Activated T-cell treated with anti-CD3 and anti-CD28 coated beads, Interleukin-2, amount 50 U/mL, for 4 hours (primary cell): Measurements from ENCODE around the gene ELF1. TPM values are rescaled to one million over a fixed set of nuclear protein-coding genes. Genes with fewer than 3 reads are reported as not detected.
A peak's percentile ranks its signal among the peaks of the same experiment; 100 is the strongest.

Source experiments
- ATAC-seq, 2 donors: fragments of 200-7000 bp; cut with Tn5 transposase; one replicate each; pipeline ENCODE4 v1.10.0; 2021
- DNase-seq: peaks from one replicate; pipeline ENCODE4 v3.0.0-alpha.2; 2020
- H3K27me3 Mint-ChIP-seq: one replicate; pipeline ENCODE4 v1.8.0; 2021; ENCODE audit warnings: low read depth, mixed read lengths
- H3K36me3 Mint-ChIP-seq: one replicate; pipeline ENCODE4 v1.8.0; 2022; ENCODE audit warnings: mixed read lengths; ENCODE audit not compliant: insufficient read depth
- H3K4me1 Mint-ChIP-seq: one replicate; pipeline ENCODE4 v1.8.0; 2021; ENCODE audit warnings: low read depth, mixed read lengths
- H3K4me3 Mint-ChIP-seq: one replicate; pipeline ENCODE4 v1.8.0; 2021; ENCODE audit warnings: mild to moderate bottlenecking, moderate library complexity, mixed read lengths
- H3K9me3 Mint-ChIP-seq: one replicate; pipeline ENCODE4 v1.8.0; 2021; ENCODE audit warnings: mixed read lengths
- total RNA-seq, 3 donors: library from RNA; stranded (reverse); gene quantifications; one replicate each; pipeline ENCODE4 v1.2.1, GENCODE V29; 2021

The ELF1 gene
- total RNA-seq = 10 to 100 TPM; 49.0 to 56.6 (median 55.9) TPM

- H3K4me3 Mint-ChIP-seq = peak within 1 kb of the TSS; percentile 94
- peaks cover 5% of the 10 kb centered on the region for H3K36me3 Mint-ChIP-seq
- peaks cover 41% of the 10 kb centered on the region for H3K4me1 Mint-ChIP-seq
- H3K27me3 Mint-ChIP-seq = no peaks in the 10 kb centered on the region
- DNase-seq (peak; percentile 38), ATAC-seq (peak; percentile 86 to 91)
- no peaks in the 10 kb centered on the region for H3K9me3 Mint-ChIP-seq
These were observed at the start of gene ELF1 for GRCh38 chr13:41019011-41019487. ELF1 (minus strand) TSS chr13:41019316; CDS start chr13:40982054, 37,262 bp downstream.

DNA sequence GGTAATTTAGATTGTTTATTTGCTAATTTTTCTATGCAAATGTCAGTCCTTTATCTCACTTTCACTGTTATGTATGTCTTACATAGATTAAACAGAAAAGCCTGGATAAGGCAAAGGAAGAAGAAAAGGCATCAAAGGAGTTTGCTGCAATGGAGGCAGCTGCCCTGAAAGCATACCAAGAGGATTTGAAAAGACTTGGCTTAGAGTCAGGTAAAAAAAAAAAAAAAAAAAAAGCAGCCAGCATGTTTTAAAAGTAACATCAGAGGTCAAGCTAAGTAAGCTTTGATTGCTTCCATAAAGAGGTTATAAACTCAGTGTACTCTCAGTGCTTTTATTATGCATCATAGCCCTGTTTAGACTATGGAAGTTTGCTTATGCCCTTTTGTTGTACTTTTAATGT is 46.0 kb upstream of the ELF1 start:
- Mint-ChIP-seq H3K4me1 (peaks cover 23% of the 10 kb centered on the region), H3K36me3 (peaks cover 22% of the 10 kb centered on the region), H3K27me3 (peaks cover 2% of the 10 kb centered on the region), H3K9me3 (no peaks in the 10 kb centered on the region), H3K4me3 (no peak overlapping the region)
- DNase-seq (no peak), ATAC-seq (no peak)

GRCh38 chr13:41064493-41064892 is 45.4 kb upstream of the ELF1 start:
- Mint-ChIP-seq H3K4me3 (no peak overlapping the region), H3K36me3 (peaks cover 20% of the 10 kb centered on the region), H3K4me1 (peaks cover 27% of the 10 kb centered on the region), H3K27me3 (peaks cover 2% of the 10 kb centered on the region), H3K9me3 (no peaks in the 10 kb centered on the region)
- ATAC-seq = no peak
- no peak for DNase-seq

DNA sequence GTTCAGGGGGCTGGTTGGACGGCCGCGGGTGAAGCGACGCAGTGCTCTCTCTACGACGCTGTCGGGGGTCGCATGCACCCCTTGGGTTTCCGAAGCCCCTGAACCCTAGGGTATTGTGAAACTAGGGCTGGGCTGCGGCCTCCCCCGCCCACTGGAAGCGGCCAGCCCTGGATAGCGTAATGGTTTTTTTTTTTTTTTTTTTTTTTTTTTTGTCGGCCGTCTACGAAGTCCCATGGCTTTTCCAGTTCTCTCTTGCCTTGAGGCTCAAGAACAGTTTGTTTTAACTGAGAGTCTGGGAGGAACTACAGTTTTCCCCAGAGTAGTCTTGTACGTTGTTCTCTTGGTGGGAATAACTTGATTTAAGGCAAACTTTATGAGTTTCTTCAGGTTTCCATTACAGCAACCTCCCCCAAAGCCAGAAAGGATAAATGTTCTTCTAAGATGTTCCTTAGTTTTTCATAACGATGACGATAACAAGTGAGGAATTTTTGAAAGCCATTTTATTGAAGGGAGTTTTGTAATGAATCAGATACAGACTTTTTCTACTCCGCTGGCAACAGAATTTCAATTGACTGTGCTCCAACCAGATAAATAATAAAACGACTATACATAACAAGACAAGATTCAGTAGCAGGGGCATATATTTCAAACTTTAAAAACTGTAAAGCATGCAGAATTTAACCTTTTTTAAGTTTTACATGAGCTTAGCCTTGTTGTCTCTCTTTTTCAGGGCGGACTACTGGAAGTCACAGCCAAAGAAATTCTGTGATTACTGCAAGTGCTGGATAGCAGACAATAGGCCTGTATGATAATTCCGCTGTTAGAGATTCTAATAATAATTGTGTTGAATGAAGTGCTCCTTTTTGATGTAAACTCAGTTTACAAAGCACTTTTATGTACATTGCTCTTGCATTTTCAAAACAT is 43.1 kb upstream of the ELF1 start:
- H3K4me3 Mint-ChIP-seq = peak overlapping the region; percentile 96
- no peak for DNase-seq
- peaks cover 46% of the 10 kb centered on the region for H3K4me1 Mint-ChIP-seq
- peaks cover 14% of the 10 kb centered on the region for H3K36me3 Mint-ChIP-seq
- ATAC-seq = no peak
- H3K27me3 Mint-ChIP-seq = peaks cover 2% of the 10 kb centered on the region
- H3K9me3 Mint-ChIP-seq = no peaks in the 10 kb centered on the region

GRCh38 chr13:41061075-41061913 is 42.2 kb upstream of the ELF1 start, which contains the start of gene WBP4:
WBP4 (plus strand) TSS chr13:41061509; CDS start chr13:41061674, 165 bp downstream.
- H3K4me1 Mint-ChIP-seq = peaks cover 51% of the 10 kb centered on the region
- peak; percentile 70 to 71 for ATAC-seq
- H3K27me3 Mint-ChIP-seq = peaks cover 2% of the 10 kb centered on the region
- no peaks in the 10 kb centered on the region for H3K9me3 Mint-ChIP-seq
- peaks cover 12% of the 10 kb centered on the region for H3K36me3 Mint-ChIP-seq
- DNase-seq = peak; percentile 84
- peak within 1 kb of the TSS; percentile 96 for H3K4me3 Mint-ChIP-seq

DNA sequence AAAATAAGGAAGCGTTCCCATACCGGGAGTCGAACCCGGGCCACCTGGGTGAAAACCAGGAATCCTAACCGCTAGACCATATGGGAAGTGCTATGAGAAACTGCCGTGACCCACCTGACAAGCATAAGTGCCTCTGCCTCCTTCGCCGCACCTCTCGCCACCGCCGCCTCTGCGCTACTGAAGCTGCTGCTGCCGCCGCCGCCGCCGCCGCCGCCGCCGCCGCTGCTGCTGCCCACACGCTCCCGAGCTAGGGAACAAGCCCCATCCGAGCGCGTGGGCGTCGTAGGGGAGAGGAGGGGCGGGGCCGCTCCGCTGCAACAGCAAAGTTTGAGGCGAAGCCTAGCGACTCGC is 41.6 kb upstream of the ELF1 start:
- Mint-ChIP-seq H3K4me1 (peaks cover 57% of the 10 kb centered on the region), H3K36me3 (peaks cover 10% of the 10 kb centered on the region), H3K27me3 (peaks cover 2% of the 10 kb centered on the region), H3K9me3 (no peaks in the 10 kb centered on the region), H3K4me3 (peak overlapping the region; percentile 96)
- DNase-seq = peak; percentile 89
- ATAC-seq = peak; percentile 61 to 70

- H3K36me3 Mint-ChIP-seq = peaks cover 6% of the 10 kb centered on the region
- no peaks in the 10 kb centered on the region for H3K9me3 Mint-ChIP-seq
- ATAC-seq = peak; percentile 36 to 39
- peaks cover 2% of the 10 kb centered on the region for H3K27me3 Mint-ChIP-seq
- H3K4me1 Mint-ChIP-seq = peaks cover 61% of the 10 kb centered on the region
- peak overlapping the region; percentile 96 for H3K4me3 Mint-ChIP-seq
- peak; percentile 66 for DNase-seq
These were observed 41.1 kb upstream of the ELF1 start for GRCh38 chr13:41060082-41060723.

GRCh38 chr13:41059456-41060081 is 40.5 kb upstream of the ELF1 start:
- peak overlapping the region; percentile 96 for H3K4me3 Mint-ChIP-seq
- peaks cover 66% of the 10 kb centered on the region for H3K4me1 Mint-ChIP-seq
- no peaks in the 10 kb centered on the region for H3K9me3 Mint-ChIP-seq
- peaks cover 6% of the 10 kb centered on the region for H3K36me3 Mint-ChIP-seq
- ATAC-seq (no peak), DNase-seq (no peak)
- H3K27me3 Mint-ChIP-seq = peaks cover 2% of the 10 kb centered on the region

- DNase-seq = no peak
- no peak for ATAC-seq
- Mint-ChIP-seq H3K36me3 (peaks cover 2% of the 10 kb centered on the region), H3K9me3 (no peaks in the 10 kb centered on the region), H3K4me3 (peak overlapping the region; percentile 96), H3K4me1 (peaks cover 71% of the 10 kb centered on the region), H3K27me3 (peaks cover 2% of the 10 kb centered on the region)
These were observed 39.4 kb upstream of the ELF1 start for GRCh38 chr13:41058295-41059070.

DNA sequence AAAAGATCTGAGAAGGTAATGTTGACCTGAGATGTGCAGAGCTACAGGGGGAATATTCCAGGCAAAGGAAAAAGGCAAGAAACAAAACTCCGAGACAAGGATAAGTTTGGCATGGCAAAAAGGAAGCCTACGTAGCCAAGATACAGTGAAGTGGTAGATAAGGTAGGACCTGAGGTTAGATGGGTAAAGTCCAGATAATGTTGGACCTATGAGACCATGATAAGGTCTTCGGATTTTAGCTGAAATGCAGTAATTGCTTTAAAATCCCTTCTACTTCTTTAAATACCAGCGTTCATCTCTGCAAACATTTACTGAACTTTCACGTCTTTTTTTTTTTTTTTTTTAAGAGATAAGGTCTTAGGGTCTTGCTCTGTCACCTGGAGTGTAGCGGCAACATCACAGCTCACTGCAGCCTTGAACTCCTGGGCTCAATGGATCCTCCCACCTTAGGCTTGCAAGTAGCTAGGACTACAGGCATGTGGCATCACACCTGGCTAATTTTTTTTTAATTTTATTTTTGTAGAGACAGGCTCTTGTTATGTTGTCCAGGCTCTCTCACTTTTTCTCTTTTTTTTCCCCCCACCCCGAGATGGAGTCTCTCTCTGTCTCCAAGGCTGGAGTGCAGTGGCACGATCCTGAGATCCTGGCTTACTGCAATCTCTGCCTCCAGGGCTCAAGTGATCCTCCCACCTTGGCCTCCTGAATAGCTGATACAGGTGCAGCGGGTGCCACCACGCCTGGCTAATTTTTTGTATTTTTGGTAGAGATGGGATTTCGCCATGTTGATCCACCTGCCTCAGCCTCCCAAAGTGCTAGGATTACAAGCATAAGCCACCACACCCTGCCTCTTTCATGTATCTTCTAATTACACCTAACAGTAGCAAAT is 38.0 kb upstream of the ELF1 start:
- no peak for ATAC-seq
- DNase-seq = no peak
- no peaks in the 10 kb centered on the region for H3K9me3 Mint-ChIP-seq
- H3K36me3 Mint-ChIP-seq = peaks cover 2% of the 10 kb centered on the region
- H3K4me3 Mint-ChIP-seq = no peak overlapping the region
- H3K27me3 Mint-ChIP-seq = peaks cover 2% of the 10 kb centered on the region
- peaks cover 57% of the 10 kb centered on the region for H3K4me1 Mint-ChIP-seq

DNA sequence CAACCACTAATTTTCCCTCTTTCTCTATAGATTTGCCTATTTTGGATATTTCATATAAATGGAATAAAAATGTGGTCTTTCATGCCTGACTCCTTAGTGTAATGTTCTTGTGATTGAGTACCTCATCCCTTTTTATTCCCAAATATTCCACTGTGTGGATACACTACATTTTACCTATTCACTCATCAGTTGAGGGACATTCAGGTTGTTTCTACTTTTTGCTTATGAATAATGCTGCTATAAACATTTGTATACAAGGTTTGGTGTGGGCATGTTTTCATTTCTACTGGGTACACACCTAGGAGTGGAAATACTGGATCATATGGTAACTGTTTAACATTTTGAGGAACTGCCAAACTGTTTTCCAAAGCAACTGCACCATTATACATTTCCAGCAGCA is 37.1 kb upstream of the ELF1 start:
- Mint-ChIP-seq H3K27me3 (peaks cover 2% of the 10 kb centered on the region), H3K36me3 (peaks cover 2% of the 10 kb centered on the region), H3K9me3 (no peaks in the 10 kb centered on the region), H3K4me1 (peaks cover 60% of the 10 kb centered on the region), H3K4me3 (no peak overlapping the region)
- ATAC-seq (no peak), DNase-seq (no peak)

DNA sequence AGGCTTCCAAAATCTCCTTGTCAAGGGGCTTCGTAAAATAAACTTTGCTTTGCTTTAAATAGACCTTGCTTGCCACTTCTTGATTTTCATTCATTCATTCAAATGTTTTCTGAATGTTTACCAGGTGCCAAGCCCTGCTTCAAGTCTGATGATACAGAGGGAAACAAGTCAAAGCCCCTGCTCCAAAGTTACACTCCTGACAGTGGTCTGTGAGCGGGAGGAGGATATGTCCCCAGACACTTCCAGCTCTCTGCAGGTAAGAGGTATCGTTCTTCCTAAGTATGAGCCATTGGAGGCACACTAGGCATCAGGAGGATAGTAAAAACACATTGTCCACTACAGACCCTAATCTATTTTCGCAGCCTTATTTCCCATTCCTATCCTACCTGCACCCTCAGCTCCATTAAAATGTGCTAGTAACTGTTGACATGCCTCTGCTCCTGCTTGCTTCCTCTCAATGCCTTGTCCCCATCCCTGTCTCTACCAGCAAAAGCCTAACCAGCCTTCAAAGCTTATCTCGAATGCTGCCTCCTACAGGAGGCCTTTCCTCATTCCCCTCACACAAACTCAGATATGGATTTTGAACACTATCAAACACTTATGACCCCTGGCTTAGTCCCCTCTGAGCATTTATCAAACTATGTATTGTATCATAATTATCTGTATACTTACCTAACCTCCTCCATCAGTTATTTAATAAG is 36.0 kb upstream of the ELF1 start:
- no peak for ATAC-seq
- Mint-ChIP-seq H3K4me1 (peaks cover 63% of the 10 kb centered on the region), H3K9me3 (no peaks in the 10 kb centered on the region), H3K36me3 (peaks cover 2% of the 10 kb centered on the region), H3K27me3 (no peaks in the 10 kb centered on the region), H3K4me3 (no peak overlapping the region)
- no peak for DNase-seq
